HL-60 (cell line): Measurements from ENCODE around the gene ZSCAN25.

Experiments
- CTCF ChIP-seq: IDR thresholded peaks from one replicate; pipeline ENCODE4 v1.5.1; 2011; ENCODE audit warnings: low read length, control low read depth, inconsistent platforms; ENCODE audit not compliant: insufficient read depth
- GABPA ChIP-seq: IDR thresholded peaks from 2 replicates; pipeline ENCODE4 v1.6.1; 2012; ENCODE audit warnings: low read depth
- POLR2AphosphoS5 ChIP-seq: IDR thresholded peaks from 2 replicates; pipeline ENCODE4 v1.6.1; 2012; ENCODE audit warnings: low read depth
- SPI1 ChIP-seq: IDR thresholded peaks from 2 replicates; pipeline ENCODE4 v1.6.1; 2012; ENCODE audit warnings: low read depth, mild to moderate bottlenecking, borderline replicate concordance
- TF ChIP-seq, protein P1 (sequence below): IDR thresholded peaks from 2 replicates; pipeline ENCODE4 v1.6.1; 2012; ENCODE audit warnings: low read depth; ENCODE audit not compliant: insufficient replicate concordance

DNA sequence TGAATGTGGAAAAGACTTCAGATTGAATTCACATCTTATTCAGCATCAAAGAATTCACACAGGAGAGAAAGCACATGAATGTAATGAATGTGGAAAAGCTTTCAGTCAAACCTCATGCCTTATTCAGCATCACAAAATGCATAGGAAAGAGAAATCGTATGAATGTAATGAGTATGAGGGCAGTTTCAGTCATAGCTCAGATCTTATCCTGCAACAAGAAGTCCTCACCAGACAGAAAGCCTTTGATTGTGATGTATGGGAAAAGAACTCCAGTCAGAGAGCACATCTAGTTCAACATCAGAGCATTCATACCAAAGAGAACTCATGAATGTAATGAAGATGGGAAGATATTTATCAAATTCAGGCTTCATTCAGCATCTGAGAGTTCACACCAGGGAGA, 43.5 kb upstream of the ZSCAN25 start:
- TF ChIP-seq GABPA = no peak
- TF ChIP-seq CTCF = no peak
- TF ChIP-seq POLR2AphosphoS5 = no peak
- TF ChIP-seq, protein P1, sequence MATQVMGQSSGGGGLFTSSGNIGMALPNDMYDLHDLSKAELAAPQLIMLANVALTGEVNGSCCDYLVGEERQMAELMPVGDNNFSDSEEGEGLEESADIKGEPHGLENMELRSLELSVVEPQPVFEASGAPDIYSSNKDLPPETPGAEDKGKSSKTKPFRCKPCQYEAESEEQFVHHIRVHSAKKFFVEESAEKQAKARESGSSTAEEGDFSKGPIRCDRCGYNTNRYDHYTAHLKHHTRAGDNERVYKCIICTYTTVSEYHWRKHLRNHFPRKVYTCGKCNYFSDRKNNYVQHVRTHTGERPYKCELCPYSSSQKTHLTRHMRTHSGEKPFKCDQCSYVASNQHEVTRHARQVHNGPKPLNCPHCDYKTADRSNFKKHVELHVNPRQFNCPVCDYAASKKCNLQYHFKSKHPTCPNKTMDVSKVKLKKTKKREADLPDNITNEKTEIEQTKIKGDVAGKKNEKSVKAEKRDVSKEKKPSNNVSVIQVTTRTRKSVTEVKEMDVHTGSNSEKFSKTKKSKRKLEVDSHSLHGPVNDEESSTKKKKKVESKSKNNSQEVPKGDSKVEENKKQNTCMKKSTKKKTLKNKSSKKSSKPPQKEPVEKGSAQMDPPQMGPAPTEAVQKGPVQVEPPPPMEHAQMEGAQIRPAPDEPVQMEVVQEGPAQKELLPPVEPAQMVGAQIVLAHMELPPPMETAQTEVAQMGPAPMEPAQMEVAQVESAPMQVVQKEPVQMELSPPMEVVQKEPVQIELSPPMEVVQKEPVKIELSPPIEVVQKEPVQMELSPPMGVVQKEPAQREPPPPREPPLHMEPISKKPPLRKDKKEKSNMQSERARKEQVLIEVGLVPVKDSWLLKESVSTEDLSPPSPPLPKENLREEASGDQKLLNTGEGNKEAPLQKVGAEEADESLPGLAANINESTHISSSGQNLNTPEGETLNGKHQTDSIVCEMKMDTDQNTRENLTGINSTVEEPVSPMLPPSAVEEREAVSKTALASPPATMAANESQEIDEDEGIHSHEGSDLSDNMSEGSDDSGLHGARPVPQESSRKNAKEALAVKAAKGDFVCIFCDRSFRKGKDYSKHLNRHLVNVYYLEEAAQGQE = no peak
- no peak for TF ChIP-seq SPI1
